IMR-90 (cell line): ENCODE measurements around the gene GMNC. TPM values are rescaled to one million over a fixed set of nuclear protein-coding genes. Genes with fewer than 3 reads are reported as not detected.
"Not testable (repeated sequence)": the region's sequence is repeated elsewhere in the genome, so short reads cannot be mapped to it uniquely, and the experiment has no call there.

ENCODE experiments used
- ATAC-seq: fragments of 200-7000 bp; cut with Tn5 transposase; 2 replicates; pipeline ENCODE4 v1.9.1; 2020; ENCODE audit warnings: low read depth, mild to moderate bottlenecking, moderate library complexity
- BruUV-seq: library from RNA; stranded (reverse); fragments of 400-500 nt; replicated peaks from 2 replicates; lab custom pipeline; 2021; lab: Mats Ljungman, UMichigan
- CTCF ChIA-PET: fragments of 300-600 bp; formaldehyde crosslinking; extraction: SDS; loops from one replicate; lab custom pipeline; 2021; ENCODE audit warnings: antibody characterized with exemption; lab: Yijun Ruan, JAX
- POLR2A ChIA-PET: fragments of 300-600 bp; sonication (Branson Sonifier 250); formaldehyde crosslinking; loops from one replicate; lab custom pipeline; 2022; ENCODE audit warnings: antibody characterized with exemption; ENCODE audit not compliant: unreplicated experiment; lab: Charles Lee
- DNase-seq: peaks from one replicate; pipeline ENCODE4 v3.0.0; 2013
- H2AFZ ChIP-seq: replicated peaks from 2 replicates; pipeline ENCODE3; 2013; ENCODE audit warnings: low read length, mild to moderate bottlenecking; ENCODE audit not compliant: poor library complexity
- H2AK5ac ChIP-seq: 2 replicates; pipeline ENCODE4 v1.6.1; 2013; ENCODE audit warnings: low read depth, low read length, inconsistent platforms
- H2AK9ac ChIP-seq: replicated peaks from 2 replicates; pipeline ENCODE3; 2013; ENCODE audit warnings: mild to moderate bottlenecking, low read depth, low read length, moderate library complexity; ENCODE audit not compliant: poor library complexity
- H2BK120ac ChIP-seq: 2 replicates; pipeline ENCODE4 v1.6.1; 2013; ENCODE audit warnings: low read depth, low read length, inconsistent platforms
- H2BK15ac ChIP-seq: 3 replicates; pipeline ENCODE4 v1.6.1; 2013; ENCODE audit warnings: low read depth, low read length, inconsistent platforms
- H2BK20ac ChIP-seq: 2 replicates; pipeline ENCODE4 v1.6.1; 2013; ENCODE audit warnings: low read depth, mild to moderate bottlenecking, inconsistent platforms, low read length, moderate library complexity
- H2BK5ac ChIP-seq: 2 replicates; pipeline ENCODE4 v1.6.1; 2013; ENCODE audit warnings: mild to moderate bottlenecking, low read depth, low read length, inconsistent platforms; ENCODE audit not compliant: poor library complexity, severe bottlenecking
- H3K14ac ChIP-seq: replicated peaks from 2 replicates; pipeline ENCODE4 v1.6.1; 2013; ENCODE audit warnings: low read depth, low read length, inconsistent platforms
- H3K18ac ChIP-seq: 2 replicates; pipeline ENCODE4 v1.6.1; 2013; ENCODE audit warnings: low read depth, low read length, control low read depth
- H3K23ac ChIP-seq: 2 replicates; pipeline ENCODE4 v1.6.1; 2013; ENCODE audit warnings: low read depth, low read length, inconsistent platforms
- H3K27ac ChIP-seq: 2 replicates; pipeline ENCODE4 v1.5.1; 2013; ENCODE audit warnings: mild to moderate bottlenecking, control low read depth, low read length; ENCODE audit not compliant: insufficient read depth
- H3K27me3 ChIP-seq: 2 replicates; pipeline ENCODE4 v1.6.1; 2013; ENCODE audit warnings: low read length; ENCODE audit not compliant: control insufficient read depth, insufficient read depth
- H3K36me3 ChIP-seq: 2 replicates; pipeline ENCODE4 v1.6.1; 2013; ENCODE audit warnings: low read length, mixed read lengths; ENCODE audit not compliant: control insufficient read depth, insufficient read depth
- H3K4ac ChIP-seq: 2 replicates; pipeline ENCODE4 v1.6.1; 2013; ENCODE audit warnings: low read depth, low read length, inconsistent platforms
- H3K4me1 ChIP-seq: 2 replicates; pipeline ENCODE4 v1.6.1; 2013; ENCODE audit warnings: low read length, mixed read lengths; ENCODE audit not compliant: control insufficient read depth, insufficient read depth
- H3K4me2 ChIP-seq: 2 replicates; pipeline ENCODE4 v1.6.1; 2013; ENCODE audit warnings: low read depth, mild to moderate bottlenecking, control low read depth, low read length, moderate library complexity
- H3K4me3 ChIP-seq: 2 replicates; pipeline ENCODE4 v1.5.1; 2013; ENCODE audit warnings: low read depth, mild to moderate bottlenecking, control low read depth, low read length, moderate library complexity; ENCODE audit not compliant: insufficient read depth
- H3K56ac ChIP-seq: 2 replicates; pipeline ENCODE4 v1.6.1; 2013; ENCODE audit warnings: low read length, inconsistent platforms; ENCODE audit not compliant: insufficient read depth; ENCODE audit errors: extremely low read depth
- H3K79me1 ChIP-seq, 2 experiments: 2 replicates each; pipeline ENCODE4 v1.6.1; 2013; ENCODE audit warnings: low read length in 2 of 2, inconsistent platforms in 1 of 2, low read depth in 1 of 2
- H3K9ac ChIP-seq: 2 replicates; pipeline ENCODE4 v1.6.1; 2013; ENCODE audit warnings: low read depth, low read length, control low read depth
- H3K9me1 ChIP-seq: 2 replicates; pipeline ENCODE4 v1.6.1; 2013; ENCODE audit warnings: low read length, inconsistent platforms; ENCODE audit not compliant: insufficient read depth
- H3K9me3 ChIP-seq: 2 replicates; pipeline ENCODE4 v1.6.1; 2013; ENCODE audit warnings: low read length; ENCODE audit not compliant: control insufficient read depth, insufficient read depth
- H4K20me1 ChIP-seq: 2 replicates; pipeline ENCODE4 v1.6.1; 2013; ENCODE audit warnings: low read length, inconsistent platforms; ENCODE audit not compliant: insufficient read depth
- H4K5ac ChIP-seq: 2 replicates; pipeline ENCODE4 v1.6.1; 2013; ENCODE audit warnings: mild to moderate bottlenecking, low read depth, low read length, control low read depth
- H4K8ac ChIP-seq, 2 experiments: 2 replicates each; pipeline ENCODE4 v1.6.1; 2013; ENCODE audit warnings: low read depth in 2 of 2, low read length in 2 of 2, control low read depth in 1 of 2, inconsistent platforms in 1 of 2
- H4K91ac ChIP-seq: 2 replicates; pipeline ENCODE4 v1.6.1; 2013; ENCODE audit warnings: low read depth, low read length, inconsistent platforms; ENCODE audit not compliant: insufficient read depth
- WGBS, 2 experiments: methylation state at CpG; one replicate each; pipeline versions ENCODE4 v1.1.5 to v1.1.7; 2013; ENCODE audit warnings: missing lambda C conversion rate in 2 of 2; ENCODE audit not compliant: insufficient read length in 1 of 2; ENCODE audit errors: extremely low coverage in 2 of 2; 5-methylcytosine and 5-hydroxymethylcytosine counted together
- dilution Hi-C: fragments of 300-500 bp; cut with HindIII; formaldehyde crosslinking; loops from one replicate; pipeline ENCODE4 v1.14.3; 2018; ENCODE audit warnings: low sequenced_read_pairs; ENCODE audit not compliant: unreplicated experiment
- in situ Hi-C: fragments of 300-500 bp; cut with MboI; formaldehyde crosslinking; loops from 3 replicates; pipeline ENCODE4 v1.14.3; 2019; ENCODE audit warnings: low sequenced_read_pairs, inconsistent platforms, mixed read lengths
- intact Hi-C: fragments of 100-400 bp; cut with micrococcal nuclease; formaldehyde crosslinking; loops from 2 replicates; pipeline ENCODE4 v1.10.0; 2022
- polyA plus RNA-seq, 3 experiments: library from polyadenylated mRNA; depleted of rRNA; stranded (reverse); fragments of >200 nt; gene quantifications; 2 replicates each; pipeline ENCODE4 v1.2.3, GENCODE V29; 2012; ENCODE audit warnings: low replicate concordance in 1 of 3
- total RNA-seq: library from RNA; depleted of rRNA; stranded (reverse); fragments of >200 nt; gene quantifications from 2 replicates; pipeline ENCODE4 v1.2.3, GENCODE V29; 2012

Gene GMNC
- total and polyA plus RNA-seq, 2 of the 4 experiments (the other 2 are of a cell fraction): 0.15 to 0.18 TPM

- intact Hi-C loops, dilution Hi-C loops, H4K20me1 ChIP-seq, H3K36me3 ChIP-seq, DNase-seq, in situ Hi-C loops, H2AK9ac ChIP-seq, H2AFZ ChIP-seq, H3K4me2 ChIP-seq, H2BK15ac ChIP-seq, H3K56ac ChIP-seq, H3K9ac ChIP-seq, H2BK5ac ChIP-seq, H3K9me3 ChIP-seq, H4K5ac ChIP-seq, H3K27ac ChIP-seq, CTCF ChIA-PET, H3K79me1 ChIP-seq, H2AK5ac ChIP-seq, POLR2A ChIA-PET, H3K4me3 ChIP-seq, H4K91ac ChIP-seq, H2BK20ac ChIP-seq, H2BK120ac ChIP-seq, H4K8ac ChIP-seq, H3K18ac ChIP-seq, H3K9me1 ChIP-seq, H3K23ac ChIP-seq, H3K4ac ChIP-seq, H3K4me1 ChIP-seq, H3K27me3 ChIP-seq, ATAC-seq, BruUV-seq, H3K14ac ChIP-seq: not testable (repeated sequence)
- no CpG with 5 or more reads among the region's 7 CpGs for WGBS, 2 experiments
Observed at GRCh38 chr3:190876433-190876832, 13.9 kb upstream of the GMNC start.

- CTCF ChIA-PET: not testable (repeated sequence)
Observed at GRCh38 chr3:190875061-190875460, 12.6 kb upstream of the GMNC start.

More at GRCh38 chr3:190875061-190875460, 12.6 kb upstream of the GMNC start:
- H2AFZ ChIP-seq, H3K27ac ChIP-seq, POLR2A ChIA-PET, H2BK120ac ChIP-seq, ATAC-seq, H2AK5ac ChIP-seq, H2AK9ac ChIP-seq, H3K36me3 ChIP-seq, H3K14ac ChIP-seq, H2BK20ac ChIP-seq, H2BK15ac ChIP-seq, intact Hi-C loops, H4K8ac ChIP-seq, H3K4ac ChIP-seq, dilution Hi-C loops, H3K4me2 ChIP-seq, H4K91ac ChIP-seq, H3K23ac ChIP-seq, H3K9ac ChIP-seq, H3K9me1 ChIP-seq, H3K9me3 ChIP-seq, H3K56ac ChIP-seq, H4K5ac ChIP-seq, H4K20me1 ChIP-seq, H3K27me3 ChIP-seq, in situ Hi-C loops, H3K18ac ChIP-seq, H3K79me1 ChIP-seq, H3K4me1 ChIP-seq, DNase-seq, H3K4me3 ChIP-seq, H2BK5ac ChIP-seq, BruUV-seq: not testable (repeated sequence)
- no CpG with 5 or more reads among the region's 9 CpGs for WGBS, 2 experiments
